Hepatic stellate cell (primary cell): ENCODE measurements around the gene LRRC1.
"Not testable (repeated sequence)": the region's sequence is repeated elsewhere in the genome, so short reads cannot be mapped to it uniquely, and the experiment has no call there.

Experiments
- DNase-seq: peaks from one replicate; pipeline ENCODE4 v3.0.0; 2011; ENCODE audit warnings: low spot score

Gene LRRC1

GRCh38 chr6:53794720-53795339, at the start of gene LRRC1:
TSS of gene LRRC1 (plus strand) at chr6:53795005. CDS start at chr6:53795257, 252 bp downstream.
- peak; percentile 93 for DNase-seq

- no peak for DNase-seq
These were observed 48.2 kb upstream of the LRRC1 start for GRCh38 chr6:53746442-53747103.

- DNase-seq = no peak
These were observed 44.7 kb upstream of the LRRC1 start for GRCh38 chr6:53750052-53750650.

- DNase-seq = no peak
These were observed 43.4 kb upstream of the LRRC1 start for GRCh38 chr6:53751417-53751816.

GRCh38 chr6:53752440-53752839, 42.4 kb upstream of the LRRC1 start:
- DNase-seq = no peak

GRCh38 chr6:53752856-53753255, 41.9 kb upstream of the LRRC1 start:
- peak; percentile 48 for DNase-seq

- DNase-seq = no peak
These were observed 40.5 kb upstream of the LRRC1 start for GRCh38 chr6:53754330-53754729.

- DNase-seq = no peak
These were observed 38.4 kb upstream of the LRRC1 start for GRCh38 chr6:53756396-53756795.

GRCh38 chr6:53758496-53758895, 36.3 kb upstream of the LRRC1 start:
- DNase-seq = no peak

GRCh38 chr6:53761036-53761435, 33.8 kb upstream of the LRRC1 start:
- no peak for DNase-seq

- no peak for DNase-seq
These were observed 29.5 kb upstream of the LRRC1 start for GRCh38 chr6:53765270-53765669.

GRCh38 chr6:53766930-53767329, 27.9 kb upstream of the LRRC1 start:
- DNase-seq = no peak

GRCh38 chr6:53767941-53768340, 26.9 kb upstream of the LRRC1 start:
- no peak for DNase-seq

- DNase-seq = no peak
These were observed 26.2 kb upstream of the LRRC1 start for GRCh38 chr6:53768636-53769035.

GRCh38 chr6:53770780-53771249, 24.0 kb upstream of the LRRC1 start:
- no peak for DNase-seq

- DNase-seq = peak; percentile 42
These were observed 22.8 kb upstream of the LRRC1 start for GRCh38 chr6:53771785-53772624.

- no peak for DNase-seq
These were observed 21.6 kb upstream of the LRRC1 start for GRCh38 chr6:53773044-53773696.

- DNase-seq = not testable (repeated sequence)
These were observed 18.7 kb upstream of the LRRC1 start for GRCh38 chr6:53776152-53776551.

- not testable (repeated sequence) for DNase-seq
These were observed 9.8 kb upstream of the LRRC1 start for GRCh38 chr6:53784991-53785390.

GRCh38 chr6:53786832-53787231, 8.0 kb upstream of the LRRC1 start:
- DNase-seq = no peak

GRCh38 chr6:53790886-53791285, 3.9 kb upstream of the LRRC1 start:
- DNase-seq = no peak

- no peak for DNase-seq
These were observed 2.8 kb upstream of the LRRC1 start for GRCh38 chr6:53792016-53792415.
